Measurements from ENCODE around the gene TNFRSF4.

GRCh38 chr1:1225238-1225845, 11.4 kb upstream of the TNFRSF4 start:
- no peak for TF ChIP-seq CTCF (IDR thresholded peaks at IDR 0.05 in 2 of 3, conservative IDR thresholded peaks at IDR 0.05 in 1 of 3; ENCODE audit: borderline replicate concordance in 1 of 3, insufficient read depth in 1 of 3, low read depth in 2 of 3, low read length in 2 of 3)
- TF ChIP-seq POLR2AphosphoS5 (IDR thresholded peaks at IDR 0.05; ENCODE audit: low read depth, low read length), result no peak
- TF ChIP-seq ZFX (IDR thresholded peaks at IDR 0.05), result no peak
- no peak for TF ChIP-seq POLR2A (IDR thresholded peaks at IDR 0.05; ENCODE audit: borderline replicate concordance, extremely low read depth, insufficient read depth, insufficient read length)
- no peak for TF ChIP-seq ATF3 (IDR thresholded peaks at IDR 0.05)
- no peak for TF ChIP-seq SIN3A (IDR thresholded peaks at IDR 0.05; ENCODE audit: low read depth)
- TF ChIP-seq MAX (IDR thresholded peaks at IDR 0.05), result no peak
- no peak for TF ChIP-seq EZH2 (IDR thresholded peaks at IDR 0.05)
- no peak for TF ChIP-seq EGR1 (IDR thresholded peaks at IDR 0.05; ENCODE audit: low read depth)
- TF ChIP-seq EZH2phosphoT487 (IDR thresholded peaks at IDR 0.05; ENCODE audit: borderline replicate concordance), result no peak
- TF ChIP-seq ZBTB33 (IDR thresholded peaks at IDR 0.05; ENCODE audit: extremely low read depth, insufficient replicate concordance, low read length), result no peak
- no peak for TF ChIP-seq CBX3 (IDR thresholded peaks at IDR 0.05; ENCODE audit: low read depth)

Data from HCT116 (cell line).